Fibroblast of villous mesenchyme (primary cell): ENCODE measurements around the gene LZTS2. TPM values are rescaled to one million over a fixed set of nuclear protein-coding genes. Genes with fewer than 3 reads are reported as not detected.

Experiments used
- DNase-seq: peaks from one replicate; pipeline ENCODE4 v3.0.0-alpha.2; 2010; ENCODE audit warnings: low read depth
- H3K4me3 ChIP-seq: 2 replicates; pipeline ENCODE4 v1.5.1; 2011; ENCODE audit warnings: low read depth, mild to moderate bottlenecking, low read length
- CTCF ChIP-seq: IDR thresholded peaks from 2 replicates; pipeline ENCODE4 v1.5.1; 2012; ENCODE audit warnings: low read depth, mild to moderate bottlenecking, low read length; ENCODE audit not compliant: insufficient read depth
- total RNA-seq: library from RNA; depleted of rRNA; stranded (reverse); fragments of >200 nt; gene quantifications from 2 replicates; pipeline ENCODE4 v1.2.3, GENCODE V29; 2012

The LZTS2 gene
- total RNA-seq, 1 donor = 87.7 TPM

GRCh38 chr10:101028446-101029337, 29.1 kb downstream of the LZTS2 start:
- H3K4me3 ChIP-seq = no peak overlapping the region
- no peak for TF ChIP-seq CTCF
- no peak for DNase-seq

DNA sequence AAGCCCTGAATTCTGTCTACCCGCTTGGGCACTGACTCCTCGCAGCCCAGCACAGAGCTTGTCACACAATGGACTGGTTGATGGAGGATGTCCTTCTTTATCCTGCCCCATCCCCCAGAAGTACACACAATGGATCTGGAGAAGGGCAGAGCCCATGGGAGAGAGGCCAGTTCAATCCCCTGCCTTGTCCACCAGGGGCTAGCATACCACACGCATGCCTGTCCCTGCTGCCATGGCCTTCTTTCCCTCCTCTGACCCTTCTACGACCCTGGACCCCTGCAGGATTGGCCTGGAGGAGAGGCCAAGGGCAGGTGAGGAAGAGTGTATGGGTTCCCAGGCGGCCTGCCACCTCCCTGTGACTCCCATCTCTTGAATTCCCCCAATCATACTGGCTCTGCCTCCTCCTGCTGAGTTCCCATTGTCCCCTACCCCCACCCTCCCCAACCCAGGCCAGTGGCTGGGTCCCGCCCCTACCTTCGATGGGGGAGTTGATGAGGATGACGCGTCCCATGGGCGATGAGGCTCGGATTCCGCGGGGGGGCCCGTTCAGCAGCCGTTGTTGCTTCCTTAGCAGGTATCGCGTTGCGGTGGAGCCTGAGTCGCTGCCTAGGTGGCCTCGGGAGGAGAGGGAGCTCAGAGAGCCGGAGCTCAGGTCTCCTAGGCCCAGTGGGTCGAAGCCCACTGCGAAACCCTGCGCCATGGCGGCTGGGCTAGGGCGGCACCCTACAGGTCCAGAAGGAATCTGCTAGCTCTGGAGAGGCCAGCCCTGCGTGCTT, 30.1 kb downstream of the LZTS2 start:
- H3K4me3 ChIP-seq = no peak overlapping the region
- no peak for DNase-seq
- no peak for TF ChIP-seq CTCF

GRCh38 chr10:101030496-101031127, 31.0 kb downstream of the LZTS2 start:
- peak overlapping the region; percentile 94 for H3K4me3 ChIP-seq
- no peak for DNase-seq
- TF ChIP-seq CTCF = no peak

DNA sequence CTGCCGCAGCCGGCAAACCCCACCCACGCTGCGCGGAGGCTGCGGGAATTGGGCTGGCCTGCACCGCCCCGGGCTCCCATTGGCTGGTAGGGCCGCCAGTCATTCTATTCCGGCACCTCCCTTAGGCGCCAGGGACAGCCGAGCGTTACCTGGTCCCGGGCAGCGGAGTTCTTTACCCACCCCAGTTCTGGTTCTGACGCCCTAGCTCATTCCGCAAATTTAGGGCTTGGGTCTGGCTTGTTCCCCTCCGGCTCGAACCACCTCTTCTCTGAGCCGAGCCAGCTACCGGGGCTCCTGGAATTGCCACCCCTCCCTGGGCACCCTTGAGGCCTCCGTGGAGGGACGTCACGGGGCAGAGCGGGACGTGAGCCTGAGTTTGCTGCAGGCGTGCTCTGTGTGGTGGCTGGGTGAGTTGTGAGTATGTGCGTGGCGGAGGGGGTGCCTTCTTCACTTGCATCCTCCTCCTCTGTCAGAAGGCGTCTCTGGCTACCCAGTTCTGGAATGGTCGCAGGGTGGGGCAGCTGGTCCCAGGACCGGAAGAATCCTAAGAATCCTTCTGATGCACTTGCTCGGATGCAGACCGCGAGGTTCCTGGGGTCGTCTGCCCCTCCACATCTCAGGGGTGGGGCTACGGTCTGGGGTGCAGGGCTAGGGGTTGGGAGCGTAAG, 31.7 kb downstream of the LZTS2 start, which contains the start of the genes PDZD7 and SFXN3:
TSS of gene PDZD7 (minus strand) at position 2 of the 668 bp plus-strand sequence. CDS start 910 bp downstream, outside the sequence.
TSS of gene SFXN3 (plus strand) at position 107 of the 668 bp plus-strand sequence. CDS start 3,461 bp downstream, outside the sequence.
- TF ChIP-seq CTCF = no peak
- H3K4me3 ChIP-seq = peak within 1 kb of the TSS; percentile 94
- peak; percentile 96 for DNase-seq

DNA sequence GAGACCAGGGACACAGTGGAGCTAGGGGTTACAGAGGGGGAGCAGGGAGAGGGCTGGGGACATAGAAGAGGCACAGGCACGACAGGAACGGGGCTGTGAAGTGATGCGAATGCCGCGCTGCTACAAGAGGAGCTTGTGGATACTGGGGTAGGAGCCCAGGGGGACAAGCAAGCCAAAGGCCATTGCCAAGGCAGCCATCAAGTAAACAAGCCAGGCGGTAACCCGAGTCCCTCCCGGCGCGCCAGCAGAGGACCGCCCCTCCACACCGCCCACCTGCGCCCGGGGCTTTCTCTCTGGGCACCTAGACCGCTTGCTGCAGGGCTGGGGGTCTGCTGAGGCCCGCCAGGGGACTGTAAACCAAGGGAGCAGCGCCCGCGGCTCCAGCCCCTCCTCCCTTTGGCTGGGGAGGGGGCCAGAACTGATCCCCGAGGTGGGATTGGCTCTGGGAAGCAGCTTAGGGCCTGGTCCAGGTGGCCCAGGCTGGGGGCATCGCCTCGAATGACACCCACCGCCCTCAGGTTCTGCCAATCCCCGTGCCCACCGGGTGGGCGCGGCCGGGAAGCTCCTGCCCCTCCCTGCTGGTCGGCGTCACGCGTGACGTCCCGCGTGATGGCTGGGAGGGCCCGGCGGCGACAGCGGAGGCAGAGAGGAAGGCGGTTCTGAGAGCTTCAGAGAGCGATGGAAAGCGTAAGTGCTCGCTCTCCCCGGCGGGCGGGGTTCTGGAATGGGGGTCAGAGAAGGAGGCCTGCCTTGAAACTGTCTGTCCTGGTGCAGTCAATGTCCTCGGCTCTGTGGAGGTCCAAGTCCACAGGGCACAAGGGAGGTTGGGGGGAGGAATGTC, 32.4 kb downstream of the LZTS2 start:
- peak overlapping the region; percentile 94 for H3K4me3 ChIP-seq
- no peak for TF ChIP-seq CTCF
- DNase-seq = peak; percentile 75
